Measurements from ENCODE around the gene KNL1.

The KNL1 gene

GRCh38 chr15:40613080-40613479 lies 19.0 kb downstream of the KNL1 start:
- no peak for TF ChIP-seq CTCF (IDR thresholded peaks at IDR 0.05; ENCODE audit: borderline replicate concordance, control extremely low read depth, extremely low read depth, insufficient read depth, missing control alignments)
- in situ Hi-C loops (cut with MboI; ENCODE audit: low sequenced_read_pairs, unreplicated experiment): no loop called here
- no peak for DNase-seq (ENCODE audit: low spot score)

GRCh38 chr15:40618023-40618422 lies 24.0 kb downstream of the KNL1 start:
- no peak for DNase-seq (ENCODE audit: low spot score)
- no peak for TF ChIP-seq CTCF (IDR thresholded peaks at IDR 0.05; ENCODE audit: borderline replicate concordance, control extremely low read depth, extremely low read depth, insufficient read depth, missing control alignments)
- in situ Hi-C loops (cut with MboI; ENCODE audit: low sequenced_read_pairs, unreplicated experiment): no loop called here

GRCh38 chr15:40618906-40619305 lies 24.9 kb downstream of the KNL1 start:
- DNase-seq (ENCODE audit: low spot score): no peak
- TF ChIP-seq CTCF (IDR thresholded peaks at IDR 0.05; ENCODE audit: borderline replicate concordance, control extremely low read depth, extremely low read depth, insufficient read depth, missing control alignments): no peak
- in situ Hi-C loops (cut with MboI; ENCODE audit: low sequenced_read_pairs, unreplicated experiment): no loop called here

GRCh38 chr15:40623361-40623760 lies 29.3 kb downstream of the KNL1 start:
- no peak for DNase-seq (ENCODE audit: low spot score)
- in situ Hi-C loops (cut with MboI; ENCODE audit: low sequenced_read_pairs, unreplicated experiment): no loop called here
- no peak for TF ChIP-seq CTCF (IDR thresholded peaks at IDR 0.05; ENCODE audit: borderline replicate concordance, control extremely low read depth, extremely low read depth, insufficient read depth, missing control alignments)

GRCh38 chr15:40630313-40630712 lies 36.3 kb downstream of the KNL1 start:
- in situ Hi-C loops (cut with MboI; ENCODE audit: low sequenced_read_pairs, unreplicated experiment): no loop called here
- no peak for DNase-seq (ENCODE audit: low spot score)
- no peak for TF ChIP-seq CTCF (IDR thresholded peaks at IDR 0.05; ENCODE audit: borderline replicate concordance, control extremely low read depth, extremely low read depth, insufficient read depth, missing control alignments)

GRCh38 chr15:40633178-40633577 lies 39.1 kb downstream of the KNL1 start:
- DNase-seq (ENCODE audit: low spot score): no peak
- in situ Hi-C loops (cut with MboI; ENCODE audit: low sequenced_read_pairs, unreplicated experiment): no loop called here
- TF ChIP-seq CTCF (IDR thresholded peaks at IDR 0.05; ENCODE audit: borderline replicate concordance, control extremely low read depth, extremely low read depth, insufficient read depth, missing control alignments): no peak

GRCh38 chr15:40637221-40637745 lies 43.2 kb downstream of the KNL1 start:
- in situ Hi-C loops (cut with MboI; ENCODE audit: low sequenced_read_pairs, unreplicated experiment): no loop called here
- no peak for DNase-seq (ENCODE audit: low spot score)
- TF ChIP-seq CTCF (IDR thresholded peaks at IDR 0.05; ENCODE audit: borderline replicate concordance, control extremely low read depth, extremely low read depth, insufficient read depth, missing control alignments): no peak

Data from GM13976 (cell line).